Astrocyte of the cerebellum (primary cell): ENCODE data around the gene HECW1.

ENCODE experiments used
- DNase-seq: peaks from one replicate; pipeline ENCODE4 v3.0.0-alpha.2; 2011; ENCODE audit warnings: low read depth
- H3K4me3 ChIP-seq: 2 replicates; pipeline ENCODE4 v1.5.1; 2011; ENCODE audit warnings: mild to moderate bottlenecking, low read depth, low read length, moderate library complexity
- in situ Hi-C: cut with HindIII; loops from 2 replicates; pipeline ENCODE4 v1.10.0; 2017; ENCODE audit warnings: low sequenced_read_pairs
- TF ChIP-seq, protein P1 (sequence below): IDR thresholded peaks from 2 replicates; pipeline ENCODE4 v1.5.1; 2012; ENCODE audit warnings: low read length, low read depth, moderate library complexity, mild to moderate bottlenecking; ENCODE audit errors: missing control alignments

HECW1 gene

DNA sequence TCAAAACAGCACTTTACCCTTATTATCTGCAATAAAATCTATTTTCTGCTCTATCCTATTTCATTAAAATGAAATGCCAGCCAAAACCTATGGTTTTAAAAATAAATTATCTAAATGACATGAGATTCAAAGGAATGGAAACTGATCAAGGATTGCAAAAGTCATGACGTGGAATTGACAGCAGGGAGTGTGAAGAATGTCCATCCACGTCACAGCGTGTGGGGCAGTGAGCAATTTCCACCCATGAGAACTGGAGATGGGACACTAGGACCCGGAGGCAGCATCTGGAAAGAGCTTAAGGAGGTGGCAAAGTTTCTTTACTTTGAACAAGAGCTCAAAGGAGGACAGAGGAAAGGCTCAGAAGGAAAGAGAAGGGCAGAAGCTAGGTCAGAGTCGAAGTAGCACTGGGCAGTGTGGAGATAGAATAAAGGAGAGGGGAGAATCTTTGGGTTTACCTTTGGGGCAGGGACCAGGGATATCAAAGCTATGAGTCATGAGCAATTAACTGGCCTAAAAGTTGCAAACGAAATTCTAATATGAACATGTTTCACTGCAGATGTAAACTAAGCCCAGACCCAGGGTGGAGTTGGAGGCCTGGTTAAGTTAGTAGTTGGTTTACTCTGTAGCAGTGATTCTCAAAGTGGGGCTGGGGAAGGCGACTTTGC lies 445.5 kb downstream of the HECW1 start:
- no peak for DNase-seq
- H3K4me3 ChIP-seq, result no peak overlapping the region
- TF ChIP-seq, protein P1, sequence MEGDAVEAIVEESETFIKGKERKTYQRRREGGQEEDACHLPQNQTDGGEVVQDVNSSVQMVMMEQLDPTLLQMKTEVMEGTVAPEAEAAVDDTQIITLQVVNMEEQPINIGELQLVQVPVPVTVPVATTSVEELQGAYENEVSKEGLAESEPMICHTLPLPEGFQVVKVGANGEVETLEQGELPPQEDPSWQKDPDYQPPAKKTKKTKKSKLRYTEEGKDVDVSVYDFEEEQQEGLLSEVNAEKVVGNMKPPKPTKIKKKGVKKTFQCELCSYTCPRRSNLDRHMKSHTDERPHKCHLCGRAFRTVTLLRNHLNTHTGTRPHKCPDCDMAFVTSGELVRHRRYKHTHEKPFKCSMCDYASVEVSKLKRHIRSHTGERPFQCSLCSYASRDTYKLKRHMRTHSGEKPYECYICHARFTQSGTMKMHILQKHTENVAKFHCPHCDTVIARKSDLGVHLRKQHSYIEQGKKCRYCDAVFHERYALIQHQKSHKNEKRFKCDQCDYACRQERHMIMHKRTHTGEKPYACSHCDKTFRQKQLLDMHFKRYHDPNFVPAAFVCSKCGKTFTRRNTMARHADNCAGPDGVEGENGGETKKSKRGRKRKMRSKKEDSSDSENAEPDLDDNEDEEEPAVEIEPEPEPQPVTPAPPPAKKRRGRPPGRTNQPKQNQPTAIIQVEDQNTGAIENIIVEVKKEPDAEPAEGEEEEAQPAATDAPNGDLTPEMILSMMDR, result no peak
- in situ Hi-C loops, result no loop called here

DNA sequence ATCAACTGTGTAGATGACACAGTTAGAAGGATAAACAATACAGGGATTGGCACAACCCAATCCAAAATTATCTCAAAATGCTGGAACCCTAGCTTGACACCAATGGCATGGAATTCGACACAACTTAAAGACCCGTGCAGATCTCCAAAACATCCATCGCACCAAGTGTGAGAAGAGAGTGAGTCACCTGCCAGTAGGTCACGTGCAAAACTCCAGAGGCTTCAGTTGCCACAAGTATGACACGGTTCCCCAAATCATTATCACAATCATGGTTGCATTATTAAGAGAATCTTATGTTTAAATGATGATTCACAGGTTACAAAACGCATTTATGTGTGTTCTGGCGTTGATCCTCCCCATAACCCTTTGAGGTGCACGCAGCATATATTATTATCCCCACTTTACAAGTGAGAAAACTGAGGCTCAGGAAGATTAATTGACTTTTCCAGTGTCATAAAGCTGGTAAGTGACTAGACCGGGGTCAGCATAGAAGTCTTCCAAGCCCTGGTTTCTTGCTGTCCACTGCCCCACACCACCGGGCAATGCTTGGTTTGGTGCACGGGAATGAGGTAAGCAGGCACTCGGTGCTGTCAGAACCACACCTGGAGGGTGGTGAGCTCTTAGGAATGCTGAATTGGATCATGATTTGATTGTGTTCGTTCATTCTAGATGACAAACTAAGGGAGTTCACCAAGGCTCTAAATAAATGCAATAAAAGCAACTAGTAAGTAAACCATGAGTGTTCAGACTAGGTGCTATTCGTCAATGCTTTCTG lies 446.9 kb downstream of the HECW1 start:
- H3K4me3 ChIP-seq, result no peak overlapping the region
- in situ Hi-C loops, result no loop called here
- DNase-seq, result no peak
- TF ChIP-seq, protein P1, result no peak

DNA sequence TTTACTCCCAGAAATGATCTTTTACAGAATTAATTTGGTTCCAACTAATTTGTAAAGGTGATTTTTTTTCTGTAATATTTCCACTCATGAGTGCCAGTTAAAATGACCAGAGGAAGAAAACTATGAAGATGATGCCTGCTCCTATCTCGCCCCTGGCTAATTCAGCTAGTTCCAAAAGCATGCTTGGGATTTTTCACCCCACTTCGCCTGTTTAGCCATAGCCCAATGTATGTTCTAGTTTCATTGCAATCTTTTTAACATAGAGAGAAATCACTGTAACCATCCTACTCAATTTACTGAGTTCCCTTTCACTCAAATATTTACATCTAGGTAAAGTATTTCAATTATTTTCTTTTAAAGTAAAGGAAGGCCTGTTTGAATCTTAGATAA lies 447.5 kb downstream of the HECW1 start:
- TF ChIP-seq, protein P1, result no peak
- DNase-seq, result no peak
- no peak overlapping the region for H3K4me3 ChIP-seq
- in situ Hi-C loops, result no loop called here

DNA sequence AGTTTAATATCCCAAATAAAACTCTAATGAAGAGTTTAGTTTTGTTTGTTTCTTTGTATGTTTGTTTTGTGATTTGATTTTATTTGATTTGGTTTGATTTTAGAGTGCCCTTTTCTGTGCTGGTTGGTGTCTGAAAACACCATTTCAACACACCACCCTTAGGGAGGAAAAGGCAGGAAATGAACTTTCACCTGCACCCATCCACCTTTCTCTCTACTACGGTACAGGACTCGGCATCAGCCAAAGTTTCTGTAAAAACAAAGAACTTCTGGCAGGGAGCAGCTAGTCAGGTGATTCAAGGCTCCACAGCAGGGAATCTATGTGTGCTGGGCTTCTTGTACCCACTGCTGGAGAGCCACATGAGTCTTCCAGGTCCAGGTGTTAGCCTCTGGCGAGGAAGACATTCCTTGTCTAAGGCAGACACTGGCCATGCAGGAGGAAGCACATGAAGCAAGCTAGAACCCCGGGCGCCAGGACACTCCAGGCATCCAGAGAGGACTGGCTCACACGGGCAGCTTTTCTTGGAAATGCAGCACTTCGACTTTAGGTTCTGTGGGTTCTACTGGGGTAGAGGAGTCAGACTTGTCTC lies 448.4 kb downstream of the HECW1 start:
- TF ChIP-seq, protein P1, result no peak
- in situ Hi-C loops, result no loop called here
- no peak overlapping the region for H3K4me3 ChIP-seq
- no peak for DNase-seq

GRCh38 chr7:43562383-43562782 lies 449.9 kb downstream of the HECW1 start:
- in situ Hi-C loops, result no loop called here
- no peak overlapping the region for H3K4me3 ChIP-seq
- TF ChIP-seq, protein P1, result no peak
- no peak for DNase-seq

GRCh38 chr7:43565786-43566185 lies 453.3 kb downstream of the HECW1 start:
- TF ChIP-seq, protein P1, result no peak
- no peak overlapping the region for H3K4me3 ChIP-seq
- in situ Hi-C loops, result no loop called here
- no peak for DNase-seq
